ENCODE data around the gene PARVB. TPM values are rescaled to one million over a fixed set of nuclear protein-coding genes. Genes with fewer than 3 reads are reported as not detected.

PARVB gene
- total RNA-seq (2014; rRNA removed), result 69.3 and 85.3 TPM in 2 replicates
- percentile 48 among the genes with signal in this experiment for Bru-seq, nascent RNA
- BruChase-seq, experiment 1, labeled RNA remaining after a 6-hour chase, result percentile 50 among the genes with signal in this experiment
- percentile 46 among the genes with signal in this experiment for BruChase-seq, experiment 2, labeled RNA remaining after a 2-hour chase
- long read RNA-seq, full-length matches to known transcripts, result 9 of 17 reads
- long read RNA-seq, partial matches to known transcripts, result 4 of 17 reads
- long read RNA-seq, other reads (novel, unspliced or antisense), result 4 of 17 reads

GRCh38 chr22:44024288-44024921 is at the start of gene PARVB:
PARVB (plus strand) TSS chr22:44024302; CDS start chr22:44024340, 38 bp downstream.
- H3K4me2 ChIP-seq (ENCODE audit: low read length), result peak within 1 kb of the TSS; percentile 89
- TF ChIP-seq EZH2phosphoT487 (IDR thresholded peaks at IDR 0.05; ENCODE audit: borderline replicate concordance, low read length), result no peak
- no peak for TF ChIP-seq CTCF (conservative IDR thresholded peaks at IDR 0.05; ENCODE audit: low read depth, low read length)
- H3K4me3 ChIP-seq (ENCODE audit: low read length), result peak within 1 kb of the TSS; percentile 77
- ChIA-PET POLR2A (ENCODE audit: unreplicated experiment) (no interaction called here), CTCF (no interaction called here)
- peak within 1 kb of the TSS; percentile 76 for H2AFZ ChIP-seq (ENCODE audit: low read length)
- H3K27ac ChIP-seq (ENCODE audit: low read length), result peak within 1 kb of the TSS; percentile 56
- H4K20me1 ChIP-seq (ENCODE audit: low read length), result no peaks in the 10 kb centered on the region
- ATAC-seq (peak; percentile 37), DNase-seq (peak; percentile 6)
- H3K9ac ChIP-seq (ENCODE audit: low read length), result peak within 1 kb of the TSS; percentile 95
- BruUV-seq (replicated peaks), result no TSS peak
- H3F3A ChIP-seq (ENCODE audit: low read length, unreplicated experiment), result peaks cover 3% of the 10 kb centered on the region
- H3K9me2 ChIP-seq (replicated peaks; ENCODE audit: low read length), result no peaks in the 10 kb centered on the region
- H3K4me1 ChIP-seq (ENCODE audit: insufficient read depth, low read length), result peaks cover 22% of the 10 kb centered on the region
- peaks cover 57% of the 10 kb centered on the region for H3K79me2 ChIP-seq (ENCODE audit: low read length)
- intact Hi-C loops (cut with micrococcal nuclease), result loop anchor here (10.0 kb wide), 1 partner anchor 60 kb away; no protein-coding TSS in a partner anchor
- H3K27me3 ChIP-seq (ENCODE audit: low read length), result no peaks in the 10 kb centered on the region
- no peaks in the 10 kb centered on the region for H3K9me3 ChIP-seq (ENCODE audit: low read length)
- no peaks in the 10 kb centered on the region for H3K36me3 ChIP-seq (ENCODE audit: low read depth, low read length)

GRCh38 chr22:43975041-43975440 is 49.1 kb upstream of the PARVB start:
- no peak overlapping the region for H3K4me3 ChIP-seq (ENCODE audit: low read length)
- H3K36me3 ChIP-seq (ENCODE audit: low read depth, low read length), result peaks cover 6% of the 10 kb centered on the region; the same call in 1 of the 2 replicates
- H3K9me2 ChIP-seq (replicated peaks; ENCODE audit: low read length), result no peaks in the 10 kb centered on the region
- no peak overlapping the region for H3K4me2 ChIP-seq (ENCODE audit: low read length)
- TF ChIP-seq EZH2phosphoT487 (IDR thresholded peaks at IDR 0.05; ENCODE audit: borderline replicate concordance, low read length), result no peak
- TF ChIP-seq CTCF (conservative IDR thresholded peaks at IDR 0.05; ENCODE audit: low read depth, low read length), result no peak
- no peak for TF ChIP-seq EZH2 (IDR thresholded peaks at IDR 0.05; ENCODE audit: low read length, unreplicated experiment)
- POLR2A ChIA-PET (ENCODE audit: unreplicated experiment), result no interaction called here
- no peaks in the 10 kb centered on the region for H4K20me1 ChIP-seq (ENCODE audit: low read length)
- H2AFZ ChIP-seq (ENCODE audit: low read length), result no peak overlapping the region
- DNase-seq, result no peak
- H3K79me2 ChIP-seq (ENCODE audit: low read length), result no peaks in the 10 kb centered on the region
- no peak overlapping the region for H3K9ac ChIP-seq (ENCODE audit: low read length)
- intact Hi-C loops (cut with micrococcal nuclease), result no loop called here
- no peaks in the 10 kb centered on the region for H3K27me3 ChIP-seq (ENCODE audit: low read length)
- CTCF ChIA-PET, result no interaction called here
- no peak for ATAC-seq
- no peak overlapping the region for H3K27ac ChIP-seq (ENCODE audit: low read length)
- H3F3A ChIP-seq (ENCODE audit: low read length, unreplicated experiment), result no peaks in the 10 kb centered on the region
- H3K4me1 ChIP-seq (ENCODE audit: insufficient read depth, low read length), result no peaks in the 10 kb centered on the region
- H3K9me3 ChIP-seq (ENCODE audit: low read length), result no peaks in the 10 kb centered on the region
- BruUV-seq (replicated peaks), result no TSS peak

Data from PC-3 (cell line).